Fibroblast of lung (primary cell): ENCODE data around the gene PSMA5.
A peak's percentile ranks its signal among the peaks of the same experiment; 100 is the strongest.

Experiments
- EZH2 ChIP-seq: IDR thresholded peaks from 2 replicates; pipeline ENCODE4 v1.5.1; 2012; ENCODE audit warnings: low read length, control low read depth, mild to moderate bottlenecking; ENCODE audit errors: missing control alignments
- TF ChIP-seq, protein P1 (sequence below), 2 donors: IDR thresholded peaks in 1 of 2; conservative IDR thresholded peaks in 1 of 2; 1 replicate in 1 of 2; 2 replicates in 1 of 2; pipeline ENCODE4 v1.5.1; 2011 to 2012; ENCODE audit warnings: low read length in 2 of 2, control low read depth in 1 of 2, inconsistent platforms in 1 of 2, low read depth in 1 of 2, mild to moderate bottlenecking in 1 of 2

DNA sequence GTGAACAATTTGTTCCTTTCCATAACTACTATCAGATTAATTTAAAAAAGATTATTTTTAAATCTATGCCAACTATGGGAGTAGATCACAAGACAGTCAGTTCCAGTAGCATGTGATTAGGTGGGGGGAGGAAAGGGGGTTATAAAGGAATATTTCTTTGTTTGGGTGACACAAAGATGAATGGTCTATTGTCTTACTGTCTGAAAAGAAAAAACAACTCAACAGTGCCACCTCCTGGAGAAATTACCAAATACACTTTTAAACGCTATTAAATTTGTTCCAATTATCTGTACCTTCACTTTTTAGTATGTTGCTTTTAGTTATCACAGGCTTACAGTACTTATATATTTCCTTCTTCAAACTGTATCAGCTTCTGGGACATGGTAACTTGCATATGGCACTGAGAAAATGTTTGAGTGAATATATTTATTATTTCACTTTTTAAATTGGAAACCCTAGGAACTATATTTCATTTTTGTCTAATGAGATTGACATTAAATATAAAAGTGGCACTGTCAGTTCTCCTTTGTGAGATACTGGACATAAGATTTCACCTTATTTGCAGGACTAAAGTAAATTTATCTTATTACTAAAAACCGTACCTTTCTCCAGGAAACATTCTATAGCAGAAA is 26.8 kb downstream of the PSMA5 start:
- TF ChIP-seq, protein P1, sequence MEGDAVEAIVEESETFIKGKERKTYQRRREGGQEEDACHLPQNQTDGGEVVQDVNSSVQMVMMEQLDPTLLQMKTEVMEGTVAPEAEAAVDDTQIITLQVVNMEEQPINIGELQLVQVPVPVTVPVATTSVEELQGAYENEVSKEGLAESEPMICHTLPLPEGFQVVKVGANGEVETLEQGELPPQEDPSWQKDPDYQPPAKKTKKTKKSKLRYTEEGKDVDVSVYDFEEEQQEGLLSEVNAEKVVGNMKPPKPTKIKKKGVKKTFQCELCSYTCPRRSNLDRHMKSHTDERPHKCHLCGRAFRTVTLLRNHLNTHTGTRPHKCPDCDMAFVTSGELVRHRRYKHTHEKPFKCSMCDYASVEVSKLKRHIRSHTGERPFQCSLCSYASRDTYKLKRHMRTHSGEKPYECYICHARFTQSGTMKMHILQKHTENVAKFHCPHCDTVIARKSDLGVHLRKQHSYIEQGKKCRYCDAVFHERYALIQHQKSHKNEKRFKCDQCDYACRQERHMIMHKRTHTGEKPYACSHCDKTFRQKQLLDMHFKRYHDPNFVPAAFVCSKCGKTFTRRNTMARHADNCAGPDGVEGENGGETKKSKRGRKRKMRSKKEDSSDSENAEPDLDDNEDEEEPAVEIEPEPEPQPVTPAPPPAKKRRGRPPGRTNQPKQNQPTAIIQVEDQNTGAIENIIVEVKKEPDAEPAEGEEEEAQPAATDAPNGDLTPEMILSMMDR (conservative IDR thresholded peaks at IDR 0.05 in 1 of 2, IDR thresholded peaks at IDR 0.05 in 1 of 2; ENCODE audit: low read depth in 1 of 2, low read length in 2 of 2), result peak; percentile 15 to 40
- TF ChIP-seq EZH2, result no peak
